GM19438 (cell line): ENCODE results near the gene FAM118B.

ENCODE experiments used
- ATAC-seq: cut with Tn5 transposase; IDR thresholded peaks from one replicate; pipeline ENCODE4 v1.9.1; 2021; ENCODE audit warnings: low read depth; ENCODE audit not compliant: unreplicated experiment

Gene FAM118B

DNA sequence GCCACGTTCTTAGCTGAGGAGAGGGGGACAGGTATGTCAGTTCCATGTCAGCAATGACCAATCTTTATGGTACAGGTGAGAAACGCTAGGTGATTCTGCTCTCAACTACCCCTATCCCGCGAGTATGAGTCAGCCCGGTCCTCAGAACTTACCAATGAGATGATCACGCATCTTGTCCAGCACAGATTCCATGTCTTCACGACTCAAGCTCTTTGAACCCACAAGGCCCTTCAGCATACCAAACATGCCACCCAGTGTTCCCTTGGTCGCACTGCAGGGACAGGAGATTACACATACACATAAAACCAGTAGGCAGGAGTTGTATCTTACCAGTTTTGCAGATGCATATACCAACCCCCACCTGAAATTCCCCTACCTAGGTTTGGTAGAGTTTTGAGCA, 54.2 kb downstream of the FAM118B start:
- no peak for ATAC-seq

DNA sequence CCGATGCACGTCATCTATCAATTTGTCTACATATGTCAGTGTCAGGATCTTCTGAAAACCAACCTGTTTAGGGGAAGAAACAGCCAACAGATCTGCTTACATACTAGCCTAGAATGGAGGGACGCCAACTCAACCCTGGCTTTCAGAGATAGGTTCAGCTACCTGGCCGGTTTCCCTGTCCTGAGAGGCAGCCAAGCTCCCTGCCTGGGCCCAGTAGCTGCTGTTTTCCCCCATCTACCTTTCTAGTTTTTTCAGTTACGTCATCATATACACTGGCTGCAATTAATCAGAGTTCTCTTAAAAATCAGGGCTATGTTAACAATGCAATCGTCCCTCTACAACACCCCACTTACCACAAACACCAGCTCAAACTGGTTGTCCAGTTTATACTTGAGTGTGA, 56.1 kb downstream of the FAM118B start:
- ATAC-seq, result no peak

DNA sequence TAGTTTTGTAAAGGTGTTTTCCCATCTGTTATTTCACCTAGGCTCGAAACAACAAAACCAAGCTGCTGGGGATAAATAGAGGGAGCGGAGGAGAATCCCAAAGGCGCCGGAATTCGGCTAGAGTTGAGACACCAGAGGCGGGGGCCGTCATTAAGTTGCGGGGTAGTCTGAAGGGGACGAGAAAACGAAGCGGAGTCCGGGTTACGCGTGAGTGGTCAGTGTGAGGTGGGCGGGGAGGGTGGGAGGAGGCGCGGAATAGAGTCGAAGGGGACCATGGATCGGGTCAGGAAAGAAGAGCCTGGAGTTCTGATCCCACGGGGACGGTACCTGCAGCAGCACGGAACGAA, 56.8 kb downstream of the FAM118B start:
- ATAC-seq, result peak; percentile 4

DNA sequence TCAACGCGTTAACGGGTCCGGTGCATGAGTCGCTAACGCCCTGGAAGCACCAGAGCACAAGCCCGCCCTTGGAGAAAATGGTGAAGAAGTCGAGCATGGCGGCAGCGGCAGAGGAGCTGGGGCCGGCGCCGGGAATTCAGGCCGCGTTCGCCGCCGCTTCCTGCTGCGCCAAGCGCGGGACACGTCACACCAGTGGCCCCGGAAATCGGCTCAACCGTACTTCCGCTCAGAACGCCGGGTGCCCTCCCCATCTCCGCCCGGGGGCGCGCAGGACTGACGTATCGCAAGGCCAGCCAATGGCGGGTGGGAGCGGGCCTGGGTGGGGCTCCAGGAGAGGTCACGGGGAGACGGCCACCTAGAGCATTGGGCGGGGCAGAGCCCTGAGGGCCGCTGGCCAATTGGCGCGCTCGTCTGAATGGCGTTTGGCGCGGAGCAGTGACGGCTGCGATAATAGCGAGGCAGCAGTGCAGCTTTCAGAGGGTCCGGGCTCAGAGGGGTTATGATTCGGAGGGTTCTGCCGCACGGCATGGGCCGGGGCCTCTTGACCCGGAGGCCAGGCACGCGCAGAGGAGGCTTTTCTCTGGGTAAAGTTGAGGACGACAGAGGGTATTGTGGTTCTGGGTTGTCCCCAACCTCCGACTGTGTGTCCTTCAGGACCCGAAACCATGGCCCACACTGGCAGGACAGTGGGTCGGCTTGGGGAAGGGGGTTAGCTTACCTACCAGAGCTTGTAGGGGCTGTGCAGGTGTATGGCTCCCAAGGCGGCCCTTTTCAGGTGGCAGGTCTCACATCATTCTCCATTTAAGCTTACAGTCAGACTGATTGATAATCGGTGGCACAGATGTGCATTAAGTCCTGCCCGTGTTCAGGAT, 57.4 kb downstream of the FAM118B start, which contains the start of the genes FOXRED1 and SRPRA:
TSS of gene FOXRED1 (plus strand) at position 447 of the 872 bp plus-strand sequence. CDS start at position 500, 53 bp downstream.
TSS of gene SRPRA (minus strand) at position 188 of the 872 bp plus-strand sequence. CDS start at position 97, 91 bp downstream.
- peak; percentile 99 for ATAC-seq

DNA sequence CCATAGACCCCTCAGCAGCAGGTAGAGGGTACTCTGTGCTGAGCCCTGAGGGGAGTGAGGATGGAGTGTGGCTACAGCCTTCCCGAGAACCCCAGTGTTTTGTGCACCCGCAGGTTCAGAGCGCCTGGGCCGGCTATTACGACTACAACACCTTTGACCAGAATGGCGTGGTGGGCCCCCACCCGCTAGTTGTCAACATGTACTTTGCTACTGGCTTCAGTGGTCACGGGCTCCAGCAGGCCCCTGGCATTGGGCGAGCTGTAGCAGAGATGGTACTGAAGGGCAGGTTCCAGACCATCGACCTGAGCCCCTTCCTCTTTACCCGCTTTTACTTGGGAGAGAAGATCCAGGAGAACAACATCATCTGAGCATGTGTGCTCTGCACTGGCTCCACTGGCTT, 65.7 kb downstream of the FAM118B start:
- no peak for ATAC-seq

DNA sequence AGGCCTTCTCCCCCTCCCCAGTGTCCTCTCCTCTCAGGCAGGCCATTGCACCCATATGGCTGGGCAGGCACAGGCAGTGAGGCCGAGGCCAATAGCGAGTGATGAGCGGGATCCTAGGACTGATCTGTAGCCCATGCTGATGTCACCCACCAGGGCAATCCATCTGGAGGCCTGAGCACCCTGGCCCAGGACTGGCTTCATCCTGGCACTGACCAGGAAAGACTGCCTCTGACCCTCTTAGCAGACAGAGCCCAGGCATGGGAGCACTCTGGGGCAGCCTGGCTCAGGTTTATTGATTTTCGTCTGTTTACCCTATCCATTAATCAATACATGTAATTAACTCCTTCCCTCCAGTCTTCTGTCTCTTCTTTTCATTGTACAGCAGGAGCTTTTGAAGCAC, 66.2 kb downstream of the FAM118B start:
- ATAC-seq, result no peak

DNA sequence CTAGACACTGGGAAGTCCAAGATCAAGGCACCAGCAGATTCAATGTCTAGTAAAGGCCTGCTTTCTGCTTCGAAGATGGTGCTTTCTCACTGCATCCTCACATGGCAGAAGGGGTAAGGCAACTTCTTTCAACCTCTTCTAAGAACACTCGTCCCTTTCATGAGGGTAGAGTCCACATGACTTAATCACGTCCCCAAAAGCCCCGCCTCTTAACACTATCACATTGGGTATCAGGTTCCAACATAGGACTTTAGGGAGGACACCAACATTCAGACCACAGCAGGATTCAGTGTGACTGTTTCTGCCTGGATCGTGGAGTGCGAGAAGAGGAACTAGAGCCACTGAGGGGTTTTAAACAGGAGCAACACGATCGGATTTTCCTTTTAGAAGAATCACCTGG, 67.6 kb downstream of the FAM118B start:
- no peak for ATAC-seq

DNA sequence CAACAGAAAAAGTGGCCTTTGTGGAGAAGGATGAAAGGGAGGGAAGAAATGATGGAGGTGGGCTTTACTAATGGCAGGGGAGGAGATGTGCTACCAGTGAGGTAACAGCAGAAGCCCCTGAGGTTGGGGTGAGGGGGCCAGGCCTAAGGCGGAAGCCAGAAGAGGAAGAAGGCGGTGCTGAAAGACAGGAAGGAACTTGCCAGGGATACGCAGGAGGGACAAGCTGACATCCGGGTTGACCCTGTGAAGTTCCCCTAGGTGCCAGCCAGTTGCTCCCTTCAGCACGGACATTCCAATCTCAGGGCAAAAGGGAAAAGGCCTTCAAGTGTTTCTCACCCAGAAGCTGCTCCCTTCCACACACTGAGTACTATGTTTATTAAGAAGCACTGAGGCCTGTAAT, 69.0 kb downstream of the FAM118B start:
- ATAC-seq, result no peak

DNA sequence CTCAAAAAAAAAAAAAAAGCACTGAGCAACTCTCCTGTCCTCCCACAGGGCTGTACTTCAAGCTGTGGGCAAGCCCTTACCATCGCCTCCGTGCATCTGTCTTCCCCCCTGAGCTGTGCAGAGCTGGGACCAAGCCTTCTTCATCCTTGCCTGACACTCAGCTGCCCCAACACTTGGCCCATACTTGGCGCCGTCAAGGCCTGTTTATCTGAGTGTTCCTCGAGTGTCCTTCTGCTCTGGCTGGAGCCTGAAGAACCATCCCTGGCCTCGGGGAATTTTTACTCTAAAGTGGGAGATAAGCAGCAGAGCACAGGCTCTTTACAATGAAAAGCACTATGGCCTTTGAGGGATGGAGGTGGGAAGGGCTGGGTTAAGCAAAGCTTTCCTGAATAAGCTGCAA, 69.7 kb downstream of the FAM118B start:
- no peak for ATAC-seq

DNA sequence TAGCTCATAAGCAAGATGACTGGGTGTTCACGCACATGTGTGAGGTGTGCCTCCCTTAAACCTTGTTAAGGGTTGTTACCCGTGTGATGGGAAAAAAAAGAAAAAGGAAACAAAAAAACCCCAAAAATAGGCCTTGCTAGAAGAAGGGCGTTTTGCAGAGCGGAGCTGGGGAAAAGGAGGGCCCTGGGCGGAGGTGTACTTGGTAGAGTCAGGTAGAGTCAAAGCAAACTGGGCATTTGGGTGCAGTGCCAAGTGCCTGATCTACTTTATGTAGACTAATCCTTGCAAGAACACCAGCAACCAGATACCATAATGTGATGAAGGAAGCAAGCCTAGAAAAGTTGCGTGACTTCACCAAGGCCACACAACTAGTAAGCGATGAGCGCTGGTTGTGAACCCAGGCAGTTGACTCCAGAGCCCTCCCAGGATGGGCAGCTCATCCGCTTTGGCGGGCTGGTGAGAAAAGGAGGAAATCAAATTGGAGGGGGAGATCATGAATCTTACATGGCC, 70.1 kb downstream of the FAM118B start:
- ATAC-seq, result no peak

DNA sequence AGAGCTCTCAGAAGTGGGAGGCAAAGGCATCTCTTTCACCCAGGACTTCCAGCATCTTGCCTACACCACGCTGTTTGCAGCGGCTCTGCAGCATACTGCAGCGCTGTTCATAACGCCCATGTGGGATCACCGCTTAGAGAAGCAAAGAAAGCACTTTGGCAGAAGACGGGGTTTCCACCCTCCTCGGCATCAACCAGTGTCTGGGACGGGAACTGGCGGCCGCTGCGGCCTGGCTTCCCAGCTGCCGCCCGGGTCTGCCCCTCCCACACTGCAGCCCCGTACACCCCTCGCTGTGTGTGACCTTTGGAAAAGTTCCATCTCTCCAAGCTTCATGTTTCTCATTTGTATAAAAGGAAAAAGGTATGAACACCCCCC, 70.8 kb downstream of the FAM118B start:
- ATAC-seq, result peak; percentile 21

DNA sequence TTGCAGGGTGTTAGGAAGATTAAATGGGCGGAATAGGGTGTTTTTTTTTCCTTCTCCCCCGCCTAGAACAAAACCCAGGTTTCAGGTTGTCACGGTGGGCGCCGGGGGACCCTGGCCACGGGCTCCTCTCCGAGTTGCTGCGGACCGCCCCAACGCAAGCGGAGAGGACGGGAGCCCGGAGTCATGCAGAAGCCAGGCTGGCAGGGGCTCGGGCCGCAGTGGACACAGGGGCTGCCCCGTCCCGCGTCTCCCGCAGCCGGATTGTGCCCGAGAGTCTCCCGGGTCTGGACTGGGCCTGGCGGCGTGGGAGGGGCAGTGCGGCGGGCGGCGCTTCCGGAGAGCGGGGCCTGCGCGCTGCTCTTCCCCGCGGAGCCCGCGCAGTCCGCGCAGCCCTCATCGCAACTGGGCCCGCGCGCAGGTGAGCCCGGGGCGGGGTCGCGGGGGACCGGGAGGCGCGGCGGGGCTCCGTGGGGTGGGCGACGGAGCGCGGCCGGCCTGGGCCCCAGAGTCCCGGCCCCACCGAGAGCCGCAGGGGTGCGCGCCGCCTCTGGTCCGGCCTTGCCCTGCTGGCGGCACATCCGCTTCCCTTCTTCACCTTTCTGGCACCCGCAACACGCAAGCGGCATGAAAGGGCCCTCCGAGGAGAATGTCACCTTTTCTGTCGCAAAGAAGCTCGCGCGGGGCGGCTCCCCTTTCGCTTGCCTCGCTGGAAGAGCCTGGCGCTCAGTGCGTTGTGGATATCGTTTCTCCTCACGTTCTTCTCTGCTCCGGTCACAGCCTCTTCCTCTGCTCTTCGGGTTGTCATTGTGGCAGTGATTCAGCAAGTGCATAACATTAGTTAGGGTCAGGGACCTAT, 71.4 kb downstream of the FAM118B start, which contains the start of gene TIRAP:
TSS of gene TIRAP (plus strand) at position 358 of the 856 bp plus-strand sequence. CDS start 7,802 bp downstream, outside the sequence.
- peak; percentile 60 for ATAC-seq

DNA sequence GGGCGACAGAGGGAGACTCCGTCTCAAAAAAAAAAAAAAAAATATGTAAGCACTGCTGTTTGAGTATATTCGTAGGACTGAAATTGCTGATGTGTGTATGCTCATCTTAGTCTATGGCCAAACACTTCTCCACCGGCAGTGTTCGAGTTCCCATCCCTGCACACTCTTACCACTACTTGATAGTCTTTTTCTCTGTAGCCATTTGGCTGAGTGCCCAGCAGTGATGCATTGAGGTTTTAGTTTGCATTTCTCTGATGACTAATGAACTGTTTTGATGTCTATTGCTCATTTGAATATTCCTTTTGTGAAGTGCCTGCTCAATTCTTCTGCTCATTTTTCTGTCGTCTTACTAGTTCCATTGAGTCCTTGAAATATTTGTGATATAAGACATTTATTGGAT, 73.2 kb downstream of the FAM118B start:
- ATAC-seq, result peak; percentile 38

DNA sequence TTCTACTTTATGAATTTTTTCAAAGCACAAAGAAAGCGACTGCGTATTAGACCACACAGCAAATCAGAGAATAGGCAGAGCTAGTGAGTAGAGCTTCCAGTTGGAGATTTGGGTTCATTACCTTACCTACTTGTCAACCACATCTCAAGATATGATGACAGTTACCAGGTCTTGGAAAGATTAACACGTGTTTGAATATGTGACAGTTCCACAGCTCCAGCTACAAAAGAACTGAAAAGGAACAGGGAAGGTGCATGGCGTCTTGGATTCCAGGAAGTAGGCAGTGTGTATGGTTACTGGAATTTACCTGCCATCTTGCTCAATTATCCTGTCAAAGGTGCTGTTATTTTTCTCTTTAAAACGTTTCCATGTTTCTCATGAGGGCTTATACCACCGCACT, 76.7 kb downstream of the FAM118B start:
- ATAC-seq, result no peak

DNA sequence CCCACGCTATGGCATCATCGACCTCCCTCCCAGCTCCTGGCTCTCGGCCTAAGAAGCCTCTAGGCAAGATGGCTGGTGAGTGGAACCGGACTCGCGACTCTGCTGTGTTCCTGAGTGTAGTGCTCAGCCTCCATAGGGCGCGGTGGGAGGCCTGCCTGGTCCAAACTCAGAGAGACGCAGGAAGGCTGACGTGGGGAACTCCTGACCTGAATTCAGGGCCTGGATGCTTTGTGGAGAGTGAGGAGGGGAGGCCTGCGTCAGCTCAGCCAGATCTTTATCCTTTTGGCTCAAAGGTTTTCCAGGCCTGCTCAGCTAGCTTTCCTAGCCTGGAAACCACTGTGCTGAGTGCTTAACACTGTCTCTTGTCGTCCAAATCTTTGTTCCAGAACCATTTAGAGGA, 79.3 kb downstream of the FAM118B start:
- ATAC-seq, result no peak

DNA sequence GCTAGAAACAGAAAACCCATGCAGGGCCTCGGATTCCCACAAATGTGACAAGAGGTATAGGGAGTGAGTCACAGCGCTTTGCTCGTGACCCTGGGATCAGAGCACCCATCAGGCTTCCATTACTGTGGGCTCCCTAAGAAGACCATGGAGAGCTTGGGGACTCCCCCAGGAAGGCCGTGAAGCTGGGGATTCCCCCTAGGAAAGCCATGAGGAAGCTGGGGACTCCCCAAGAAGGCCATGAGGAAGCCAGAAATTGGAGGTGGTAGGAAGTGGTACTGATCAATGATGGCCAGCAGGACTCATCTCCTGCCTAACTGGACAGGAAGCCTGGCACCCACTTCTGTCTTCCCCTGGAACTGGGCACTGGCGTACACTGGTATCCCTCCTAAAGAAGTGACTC, 82.1 kb downstream of the FAM118B start:
- ATAC-seq, result no peak

DNA sequence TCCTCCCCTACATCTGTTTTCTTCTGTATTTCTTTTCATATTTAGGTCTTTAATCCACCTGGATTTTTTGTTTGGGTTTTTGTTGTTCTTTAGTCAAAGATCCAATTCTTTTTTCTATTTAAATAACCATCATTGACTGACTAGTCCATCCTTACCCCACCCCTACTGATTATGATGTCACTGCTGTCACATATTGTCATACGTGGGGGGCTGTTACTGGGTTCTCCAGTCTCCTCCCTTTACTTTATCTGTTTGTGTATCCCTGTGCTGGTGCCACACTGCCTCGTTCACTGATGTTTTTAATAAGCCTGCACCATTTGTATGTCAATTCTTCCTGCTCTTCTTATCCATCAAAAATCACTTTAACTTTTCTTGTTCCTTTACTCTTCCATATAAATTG, 85.4 kb downstream of the FAM118B start:
- ATAC-seq, result no peak

DNA sequence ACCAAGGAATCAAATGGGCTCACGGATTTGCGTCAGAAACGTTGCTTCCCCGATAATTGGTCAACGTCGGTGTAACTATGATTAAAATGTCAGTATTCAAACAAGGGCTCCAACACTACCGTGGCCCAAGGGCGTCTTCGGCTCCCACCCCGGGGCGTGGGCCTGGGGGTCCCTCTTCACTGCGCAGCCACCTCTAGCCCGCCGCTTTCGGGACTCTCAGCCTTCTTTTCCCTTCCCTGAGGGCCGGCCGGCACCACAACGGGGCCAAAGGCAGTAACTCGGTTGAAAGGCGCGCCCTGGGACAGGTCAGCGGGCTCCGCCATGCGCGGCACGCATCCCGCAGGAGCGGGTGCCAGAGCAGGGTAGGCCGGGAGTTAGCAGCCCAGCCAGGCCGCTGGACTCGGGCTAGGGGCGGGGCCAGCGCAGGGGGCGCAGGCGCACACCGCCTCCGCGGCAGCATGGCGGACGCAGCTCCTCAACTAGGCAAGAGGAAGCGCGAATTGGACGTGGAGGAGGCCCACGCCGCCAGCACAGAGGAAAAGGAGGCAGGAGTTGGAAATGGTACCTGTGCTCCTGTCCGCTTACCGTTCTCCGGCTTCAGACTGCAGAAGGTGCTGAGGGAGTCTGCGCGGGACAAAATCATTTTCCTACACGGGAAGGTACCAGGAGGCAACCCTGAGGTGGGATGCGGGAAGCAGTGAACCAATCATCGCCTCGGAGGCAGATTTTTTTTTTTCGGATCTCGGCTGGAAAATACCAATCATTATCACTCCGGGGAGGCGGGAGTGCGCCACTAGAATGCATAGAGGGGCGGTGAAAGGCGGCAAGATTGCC, 92.3 kb downstream of the FAM118B start, which contains the start of gene DCPS:
TSS of gene DCPS (plus strand) at position 438 of the 834 bp plus-strand sequence. CDS start at position 459, 21 bp downstream.
- peak; percentile 90 for ATAC-seq

DNA sequence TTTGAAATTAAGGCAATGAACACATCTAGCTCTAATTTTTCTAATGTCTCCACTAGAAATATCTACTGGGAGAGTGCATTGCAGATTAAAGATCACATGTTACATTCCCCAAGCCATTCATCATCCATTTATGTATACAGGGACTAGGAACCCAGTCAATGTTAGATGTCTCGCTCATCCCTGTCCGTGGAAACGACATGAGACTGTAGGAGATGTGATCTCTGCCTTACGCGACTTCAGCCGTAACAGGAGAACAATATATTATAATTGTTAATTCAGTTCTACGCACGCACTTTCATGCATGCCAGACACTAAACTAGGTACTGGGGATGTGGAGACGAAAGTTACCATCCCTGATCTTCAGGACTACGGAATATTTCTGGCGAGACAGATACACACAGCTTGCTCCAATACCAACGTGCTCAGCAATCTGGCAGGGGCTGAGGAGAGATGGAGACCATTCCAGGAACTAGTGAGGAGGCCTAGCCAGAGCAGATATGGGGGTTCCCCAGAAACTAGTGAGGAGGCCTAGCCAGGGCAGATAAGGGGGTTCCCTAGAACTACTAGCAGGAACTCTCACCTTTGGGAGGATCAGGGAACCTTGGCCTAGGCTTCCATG, 93.0 kb downstream of the FAM118B start:
- peak; percentile 3 for ATAC-seq

DNA sequence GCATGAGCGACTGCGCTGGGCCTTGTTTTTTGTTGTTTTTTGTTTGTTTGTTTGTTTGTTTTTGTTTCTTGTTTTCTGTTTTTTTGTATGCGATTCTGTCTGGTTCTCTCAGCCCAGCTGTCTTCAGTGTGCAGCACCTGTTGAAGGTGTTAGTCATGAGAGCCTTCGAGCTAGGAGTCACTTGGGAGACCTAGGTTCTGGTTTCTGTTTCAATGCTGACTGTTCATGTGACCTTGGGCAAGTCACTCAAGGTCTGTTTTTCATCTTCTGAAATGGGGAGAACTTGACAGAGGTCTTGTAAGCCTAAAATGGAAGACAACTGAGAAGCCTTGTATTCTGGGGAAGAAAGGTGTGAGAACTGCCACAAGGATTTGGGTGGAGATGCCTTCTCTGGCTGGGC, 94.1 kb downstream of the FAM118B start:
- no peak for ATAC-seq
